ENCODE results near the gene WDR49.

Gene WDR49

GRCh38 chr3:167653760-167654159, at the start of gene WDR49:
TSS of gene WDR49 (minus strand) at chr3:167653942. CDS start at chr3:167653425, 517 bp downstream.
- peak in 1 of 2 experiments; percentile 36 for DNase-seq (ENCODE audit: low read depth in 1 of 2, low spot score in 1 of 2)
- in situ Hi-C loops (cut with HindIII; ENCODE audit: low pct_unique_long_range_greater_than_20kb, low sequenced_read_pairs): no loop called here
- no peak for TF ChIP-seq JUND (IDR thresholded peaks at IDR 0.05; ENCODE audit: low read depth)

GRCh38 chr3:167700926-167701325, 47.2 kb upstream of the WDR49 start:
- in situ Hi-C loops (cut with HindIII; ENCODE audit: low pct_unique_long_range_greater_than_20kb, low sequenced_read_pairs): no loop called here
- no peak for TF ChIP-seq JUND (IDR thresholded peaks at IDR 0.05; ENCODE audit: low read depth)
- DNase-seq (ENCODE audit: low read depth in 1 of 2, low spot score in 1 of 2): no peak

GRCh38 chr3:167700046-167700445, 46.3 kb upstream of the WDR49 start:
- in situ Hi-C loops (cut with HindIII; ENCODE audit: low pct_unique_long_range_greater_than_20kb, low sequenced_read_pairs): no loop called here
- DNase-seq (ENCODE audit: low read depth in 1 of 2, low spot score in 1 of 2): no peak
- no peak for TF ChIP-seq JUND (IDR thresholded peaks at IDR 0.05; ENCODE audit: low read depth)

GRCh38 chr3:167694121-167694520, 40.4 kb upstream of the WDR49 start:
- in situ Hi-C loops (cut with HindIII; ENCODE audit: low pct_unique_long_range_greater_than_20kb, low sequenced_read_pairs): no loop called here
- no peak for DNase-seq (ENCODE audit: low read depth in 1 of 2, low spot score in 1 of 2)
- TF ChIP-seq JUND (IDR thresholded peaks at IDR 0.05; ENCODE audit: low read depth): no peak

GRCh38 chr3:167691366-167691765, 37.6 kb upstream of the WDR49 start:
- DNase-seq (ENCODE audit: low read depth in 1 of 2, low spot score in 1 of 2): no peak
- in situ Hi-C loops (cut with HindIII; ENCODE audit: low pct_unique_long_range_greater_than_20kb, low sequenced_read_pairs): no loop called here
- TF ChIP-seq JUND (IDR thresholded peaks at IDR 0.05; ENCODE audit: low read depth): no peak

- DNase-seq (ENCODE audit: low read depth in 1 of 2, low spot score in 1 of 2): peak; percentile 27 to 85
- no peak for TF ChIP-seq JUND (IDR thresholded peaks at IDR 0.05; ENCODE audit: low read depth)
- in situ Hi-C loops (cut with HindIII; ENCODE audit: low pct_unique_long_range_greater_than_20kb, low sequenced_read_pairs): no loop called here
Measured at GRCh38 chr3:167684388-167684993, 30.7 kb upstream of the WDR49 start.

- no peak for DNase-seq (ENCODE audit: low read depth in 1 of 2, low spot score in 1 of 2)
- in situ Hi-C loops (cut with HindIII; ENCODE audit: low pct_unique_long_range_greater_than_20kb, low sequenced_read_pairs): no loop called here
- no peak for TF ChIP-seq JUND (IDR thresholded peaks at IDR 0.05; ENCODE audit: low read depth)
Measured at GRCh38 chr3:167679526-167679925, 25.8 kb upstream of the WDR49 start.

- in situ Hi-C loops (cut with HindIII; ENCODE audit: low pct_unique_long_range_greater_than_20kb, low sequenced_read_pairs): no loop called here
- DNase-seq (ENCODE audit: low read depth in 1 of 2, low spot score in 1 of 2): no peak
- TF ChIP-seq JUND (IDR thresholded peaks at IDR 0.05; ENCODE audit: low read depth): no peak
Measured at GRCh38 chr3:167675848-167676247, 22.1 kb upstream of the WDR49 start.

GRCh38 chr3:167673221-167673620, 19.5 kb upstream of the WDR49 start:
- no peak for TF ChIP-seq JUND (IDR thresholded peaks at IDR 0.05; ENCODE audit: low read depth)
- in situ Hi-C loops (cut with HindIII; ENCODE audit: low pct_unique_long_range_greater_than_20kb, low sequenced_read_pairs): no loop called here
- DNase-seq (ENCODE audit: low read depth in 1 of 2, low spot score in 1 of 2): no peak

GRCh38 chr3:167671878-167672427, 18.2 kb upstream of the WDR49 start:
- no peak for DNase-seq (ENCODE audit: low read depth in 1 of 2, low spot score in 1 of 2)
- no peak for TF ChIP-seq JUND (IDR thresholded peaks at IDR 0.05; ENCODE audit: low read depth)
- in situ Hi-C loops (cut with HindIII; ENCODE audit: low pct_unique_long_range_greater_than_20kb, low sequenced_read_pairs): no loop called here

GRCh38 chr3:167669699-167670098, 16.0 kb upstream of the WDR49 start:
- no peak for DNase-seq (ENCODE audit: low read depth in 1 of 2, low spot score in 1 of 2)
- TF ChIP-seq JUND (IDR thresholded peaks at IDR 0.05; ENCODE audit: low read depth): no peak
- in situ Hi-C loops (cut with HindIII; ENCODE audit: low pct_unique_long_range_greater_than_20kb, low sequenced_read_pairs): no loop called here

GRCh38 chr3:167668651-167669050, 14.9 kb upstream of the WDR49 start:
- in situ Hi-C loops (cut with HindIII; ENCODE audit: low pct_unique_long_range_greater_than_20kb, low sequenced_read_pairs): no loop called here
- DNase-seq (ENCODE audit: low read depth in 1 of 2, low spot score in 1 of 2): no peak
- TF ChIP-seq JUND (IDR thresholded peaks at IDR 0.05; ENCODE audit: low read depth): no peak

- TF ChIP-seq JUND (IDR thresholded peaks at IDR 0.05; ENCODE audit: low read depth): no peak
- DNase-seq (ENCODE audit: low read depth in 1 of 2, low spot score in 1 of 2): no peak
- in situ Hi-C loops (cut with HindIII; ENCODE audit: low pct_unique_long_range_greater_than_20kb, low sequenced_read_pairs): no loop called here
Measured at GRCh38 chr3:167666563-167666962, 12.8 kb upstream of the WDR49 start.

GRCh38 chr3:167662919-167663400, 9.2 kb upstream of the WDR49 start:
- in situ Hi-C loops (cut with HindIII; ENCODE audit: low pct_unique_long_range_greater_than_20kb, low sequenced_read_pairs): no loop called here

More at GRCh38 chr3:167662919-167663400, 9.2 kb upstream of the WDR49 start:
- TF ChIP-seq JUND (IDR thresholded peaks at IDR 0.05; ENCODE audit: low read depth): no peak
- DNase-seq (ENCODE audit: low read depth in 1 of 2, low spot score in 1 of 2): no peak
